ENCODE data around the gene RAB26. TPM values are rescaled to one million over a fixed set of nuclear protein-coding genes. Genes with fewer than 3 reads are reported as not detected.
"Not testable (repeated sequence)": the region's sequence is repeated elsewhere in the genome, so short reads cannot be mapped to it uniquely, and the experiment has no call there.

RAB26 gene
- total and polyA plus RNA-seq, 4 donors, result 1.9 to 3.9 (median 3.0) TPM

GRCh38 chr16:2111412-2112335 lies 36.8 kb upstream of the RAB26 start:
- 97% methylated on average over 63 of the region's 65 CpGs for WGBS
- H3K4me3 ChIP-seq (ENCODE audit: low read depth in 1 of 3, low read length in 3 of 3); H3K9me3 ChIP-seq (ENCODE audit: control insufficient read depth in 4 of 4, low read length in 3 of 4); H3K4me1 ChIP-seq (ENCODE audit: control insufficient read depth in 4 of 4, insufficient read depth in 4 of 4, low read length in 3 of 4); H3K27ac ChIP-seq (ENCODE audit: low read depth in 1 of 2, low read length in 2 of 2); H3K9ac ChIP-seq (ENCODE audit: low read depth in 1 of 2, low read length in 2 of 2); H3K27me3 ChIP-seq (ENCODE audit: control insufficient read depth in 4 of 4, insufficient read depth in 4 of 4, low read length in 3 of 4); DNase-seq (ENCODE audit: low spot score): not testable (repeated sequence)
- H3K36me3 ChIP-seq (ENCODE audit: control insufficient read depth in 4 of 4, insufficient read depth in 3 of 4, low read depth in 1 of 4, low read length in 3 of 4), result peaks cover 0 to 26% (median 12%) of the 10 kb centered on the region in 4 donors

- H3K36me3 ChIP-seq (ENCODE audit: control insufficient read depth in 4 of 4, insufficient read depth in 3 of 4, low read depth in 1 of 4, low read length in 3 of 4), result peaks cover 0 to 24% (median 9%) of the 10 kb centered on the region in 4 donors
Observed at GRCh38 chr16:2112539-2113106, 35.8 kb upstream of the RAB26 start.

GRCh38 chr16:2114225-2114624 lies 34.2 kb upstream of the RAB26 start:
- not testable (repeated sequence) for H3K9ac ChIP-seq (ENCODE audit: low read depth in 1 of 2, low read length in 2 of 2); H3K27me3 ChIP-seq (ENCODE audit: control insufficient read depth in 4 of 4, insufficient read depth in 4 of 4, low read length in 3 of 4); H3K27ac ChIP-seq (ENCODE audit: low read depth in 1 of 2, low read length in 2 of 2); H3K4me1 ChIP-seq (ENCODE audit: control insufficient read depth in 4 of 4, insufficient read depth in 4 of 4, low read length in 3 of 4); H3K9me3 ChIP-seq (ENCODE audit: control insufficient read depth in 4 of 4, low read length in 3 of 4); H3K4me3 ChIP-seq (ENCODE audit: low read depth in 1 of 3, low read length in 3 of 3); DNase-seq (ENCODE audit: low spot score)
- peaks cover 0 to 16% (median 6%) of the 10 kb centered on the region in 4 donors for H3K36me3 ChIP-seq (ENCODE audit: control insufficient read depth in 4 of 4, insufficient read depth in 3 of 4, low read depth in 1 of 4, low read length in 3 of 4)
- WGBS, result 97% methylated on average over 26 of the region's 26 CpGs

More at GRCh38 chr16:2112539-2113106, 35.8 kb upstream of the RAB26 start:
- H3K27me3 ChIP-seq (ENCODE audit: control insufficient read depth in 4 of 4, insufficient read depth in 4 of 4, low read length in 3 of 4); DNase-seq (ENCODE audit: low spot score); H3K9ac ChIP-seq (ENCODE audit: low read depth in 1 of 2, low read length in 2 of 2); H3K27ac ChIP-seq (ENCODE audit: low read depth in 1 of 2, low read length in 2 of 2); H3K9me3 ChIP-seq (ENCODE audit: control insufficient read depth in 4 of 4, low read length in 3 of 4); H3K4me1 ChIP-seq (ENCODE audit: control insufficient read depth in 4 of 4, insufficient read depth in 4 of 4, low read length in 3 of 4); H3K4me3 ChIP-seq (ENCODE audit: low read depth in 1 of 3, low read length in 3 of 3): not testable (repeated sequence)
- WGBS, result 90% methylated on average over 30 of the region's 30 CpGs

- H3K27me3 ChIP-seq (ENCODE audit: control insufficient read depth in 4 of 4, insufficient read depth in 4 of 4, low read length in 3 of 4); H3K27ac ChIP-seq (ENCODE audit: low read depth in 1 of 2, low read length in 2 of 2); H3K9me3 ChIP-seq (ENCODE audit: control insufficient read depth in 4 of 4, low read length in 3 of 4); DNase-seq (ENCODE audit: low spot score); H3K4me1 ChIP-seq (ENCODE audit: control insufficient read depth in 4 of 4, insufficient read depth in 4 of 4, low read length in 3 of 4); H3K4me3 ChIP-seq (ENCODE audit: low read depth in 1 of 3, low read length in 3 of 3); H3K9ac ChIP-seq (ENCODE audit: low read depth in 1 of 2, low read length in 2 of 2): not testable (repeated sequence)
- H3K36me3 ChIP-seq (ENCODE audit: control insufficient read depth in 4 of 4, insufficient read depth in 3 of 4, low read depth in 1 of 4, low read length in 3 of 4), result peaks cover 0 to 14% (median 5%) of the 10 kb centered on the region in 4 donors
- WGBS, result 86% methylated on average over 34 of the region's 34 CpGs
Observed at GRCh38 chr16:2114885-2115590, 33.4 kb upstream of the RAB26 start.

GRCh38 chr16:2115591-2115973 lies 32.8 kb upstream of the RAB26 start:
- no peak for DNase-seq (ENCODE audit: low spot score)
- peaks cover 0 to 1% (median 0%) of the 10 kb centered on the region in 4 donors for H3K4me1 ChIP-seq (ENCODE audit: control insufficient read depth in 4 of 4, insufficient read depth in 4 of 4, low read length in 3 of 4)
- H3K9ac ChIP-seq (ENCODE audit: low read depth in 1 of 2, low read length in 2 of 2), result no peak overlapping the region
- WGBS, result 93% methylated on average over 13 of the region's 13 CpGs
- H3K4me3 ChIP-seq (ENCODE audit: low read depth in 1 of 3, low read length in 3 of 3), result no peak overlapping the region
- no peak for TF ChIP-seq REST (IDR thresholded peaks at IDR 0.05)
- H3K36me3 ChIP-seq (ENCODE audit: control insufficient read depth in 4 of 4, insufficient read depth in 3 of 4, low read depth in 1 of 4, low read length in 3 of 4), result peaks cover 0 to 10% (median 4%) of the 10 kb centered on the region in 4 donors
- no peaks in the 10 kb centered on the region for H3K9me3 ChIP-seq (ENCODE audit: control insufficient read depth in 4 of 4, low read length in 3 of 4)
- no peaks in the 10 kb centered on the region for H3K27me3 ChIP-seq (ENCODE audit: control insufficient read depth in 4 of 4, insufficient read depth in 4 of 4, low read length in 3 of 4)
- no peak overlapping the region for H3K27ac ChIP-seq (ENCODE audit: low read depth in 1 of 2, low read length in 2 of 2)

- not testable (repeated sequence) for H3K36me3 ChIP-seq (ENCODE audit: control insufficient read depth in 4 of 4, insufficient read depth in 3 of 4, low read depth in 1 of 4, low read length in 3 of 4); H3K4me1 ChIP-seq (ENCODE audit: control insufficient read depth in 4 of 4, insufficient read depth in 4 of 4, low read length in 3 of 4); H3K27me3 ChIP-seq (ENCODE audit: control insufficient read depth in 4 of 4, insufficient read depth in 4 of 4, low read length in 3 of 4); H3K27ac ChIP-seq (ENCODE audit: low read depth in 1 of 2, low read length in 2 of 2); H3K9me3 ChIP-seq (ENCODE audit: control insufficient read depth in 4 of 4, low read length in 3 of 4); DNase-seq (ENCODE audit: low spot score); H3K4me3 ChIP-seq (ENCODE audit: low read depth in 1 of 3, low read length in 3 of 3); H3K9ac ChIP-seq (ENCODE audit: low read depth in 1 of 2, low read length in 2 of 2)
- 94% methylated on average over 24 of the region's 24 CpGs for WGBS
Observed at GRCh38 chr16:2116428-2116827, 32.0 kb upstream of the RAB26 start.

GRCh38 chr16:2117341-2117740 lies 31.1 kb upstream of the RAB26 start:
- H3K4me1 ChIP-seq (ENCODE audit: control insufficient read depth in 4 of 4, insufficient read depth in 4 of 4, low read length in 3 of 4); H3K9me3 ChIP-seq (ENCODE audit: control insufficient read depth in 4 of 4, low read length in 3 of 4); H3K9ac ChIP-seq (ENCODE audit: low read depth in 1 of 2, low read length in 2 of 2); DNase-seq (ENCODE audit: low spot score); H3K36me3 ChIP-seq (ENCODE audit: control insufficient read depth in 4 of 4, insufficient read depth in 3 of 4, low read depth in 1 of 4, low read length in 3 of 4); H3K27ac ChIP-seq (ENCODE audit: low read depth in 1 of 2, low read length in 2 of 2); H3K4me3 ChIP-seq (ENCODE audit: low read depth in 1 of 3, low read length in 3 of 3); H3K27me3 ChIP-seq (ENCODE audit: control insufficient read depth in 4 of 4, insufficient read depth in 4 of 4, low read length in 3 of 4): not testable (repeated sequence)
- 92% methylated on average over 24 of the region's 25 CpGs for WGBS

All from liver (tissue), 9 donors.